HepG2 (cell line): Measurements from ENCODE around the gene DCDC2C.

Source experiments
- FOSL2 ChIP-seq: sonication (generic); formaldehyde crosslinking; IDR thresholded peaks from 2 replicates; pipeline ENCODE4 v1.4.0; 2020; ENCODE audit warnings: missing genetic modification reagents
- FOXK1 ChIP-seq: sonication (generic); formaldehyde crosslinking; IDR thresholded peaks from 2 replicates; pipeline ENCODE4 v1.4.0; 2020; ENCODE audit warnings: low read depth, missing genetic modification reagents, borderline replicate concordance
- GTF2F1 ChIP-seq: fragments of 150-350 bp; IDR thresholded peaks from 2 replicates; pipeline ENCODE4 v1.6.1; 2014; ENCODE audit warnings: low read length
- KDM1A ChIP-seq: IDR thresholded peaks from 2 replicates; pipeline ENCODE4 v1.6.1; 2016; ENCODE audit warnings: missing compliant biosample characterization
- NFKB2 ChIP-seq: sonication (generic); formaldehyde crosslinking; IDR thresholded peaks from 2 replicates; pipeline ENCODE4 v1.4.0; 2020; ENCODE audit warnings: missing genetic modification reagents, borderline replicate concordance
- NR3C1 ChIP-seq: sonication (generic); formaldehyde crosslinking; IDR thresholded peaks from 2 replicates; pipeline ENCODE4 v1.4.0; 2020; ENCODE audit warnings: missing genetic modification reagents
- POLR2A ChIP-seq, 2 experiments: IDR thresholded peaks; 2 replicates each; pipeline ENCODE4 v1.6.1; 2011; ENCODE audit warnings: low read depth in 2 of 2, low read length in 2 of 2, mild to moderate bottlenecking in 1 of 2, moderate library complexity in 1 of 2; ENCODE audit not compliant: insufficient read depth in 1 of 2
- RAD21 ChIP-seq: fragments of 450-650 bp; formaldehyde crosslinking; IDR thresholded peaks from 2 replicates; pipeline ENCODE4 v1.5.0; 2020; ENCODE audit warnings: mild to moderate bottlenecking
- ZBTB20 ChIP-seq: sonication (generic); formaldehyde crosslinking; IDR thresholded peaks from 2 replicates; pipeline ENCODE4 v1.8.1; 2023; ENCODE audit warnings: missing genetic modification reagents, low read depth, mild to moderate bottlenecking, borderline replicate concordance
- TF ChIP-seq, protein P1 (sequence below): sonication (generic); formaldehyde crosslinking; IDR thresholded peaks from 2 replicates; pipeline ENCODE4 v1.5.0; 2020; ENCODE audit warnings: mild to moderate bottlenecking, missing genetic modification reagents, moderate library complexity
- TF ChIP-seq, protein P2 (sequence below): sonication (generic); formaldehyde crosslinking; IDR thresholded peaks from 2 replicates; pipeline ENCODE4 v1.5.1; 2020; ENCODE audit warnings: missing genetic modification reagents, mild to moderate bottlenecking, borderline replicate concordance

- TF ChIP-seq, protein P1, sequence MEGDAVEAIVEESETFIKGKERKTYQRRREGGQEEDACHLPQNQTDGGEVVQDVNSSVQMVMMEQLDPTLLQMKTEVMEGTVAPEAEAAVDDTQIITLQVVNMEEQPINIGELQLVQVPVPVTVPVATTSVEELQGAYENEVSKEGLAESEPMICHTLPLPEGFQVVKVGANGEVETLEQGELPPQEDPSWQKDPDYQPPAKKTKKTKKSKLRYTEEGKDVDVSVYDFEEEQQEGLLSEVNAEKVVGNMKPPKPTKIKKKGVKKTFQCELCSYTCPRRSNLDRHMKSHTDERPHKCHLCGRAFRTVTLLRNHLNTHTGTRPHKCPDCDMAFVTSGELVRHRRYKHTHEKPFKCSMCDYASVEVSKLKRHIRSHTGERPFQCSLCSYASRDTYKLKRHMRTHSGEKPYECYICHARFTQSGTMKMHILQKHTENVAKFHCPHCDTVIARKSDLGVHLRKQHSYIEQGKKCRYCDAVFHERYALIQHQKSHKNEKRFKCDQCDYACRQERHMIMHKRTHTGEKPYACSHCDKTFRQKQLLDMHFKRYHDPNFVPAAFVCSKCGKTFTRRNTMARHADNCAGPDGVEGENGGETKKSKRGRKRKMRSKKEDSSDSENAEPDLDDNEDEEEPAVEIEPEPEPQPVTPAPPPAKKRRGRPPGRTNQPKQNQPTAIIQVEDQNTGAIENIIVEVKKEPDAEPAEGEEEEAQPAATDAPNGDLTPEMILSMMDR (CRISPR knock-in tag), result no peak
- no peak for TF ChIP-seq NFKB2 (CRISPR knock-in tag)
- no peak for TF ChIP-seq POLR2A (IDR thresholded peaks at IDR 0.05; ENCODE audit: insufficient read depth in 1 of 2, low read depth in 2 of 2, low read length in 2 of 2)
- no peak for TF ChIP-seq ZBTB20
- TF ChIP-seq RAD21, result no peak
- no peak for TF ChIP-seq FOXK1 (CRISPR knock-in tag)
- TF ChIP-seq GTF2F1, result no peak
- no peak for TF ChIP-seq FOSL2 (CRISPR knock-in tag)
- no peak for TF ChIP-seq NR3C1 (CRISPR knock-in tag)
- no peak for TF ChIP-seq KDM1A (CRISPR knock-in tag)
- TF ChIP-seq, protein P2, sequence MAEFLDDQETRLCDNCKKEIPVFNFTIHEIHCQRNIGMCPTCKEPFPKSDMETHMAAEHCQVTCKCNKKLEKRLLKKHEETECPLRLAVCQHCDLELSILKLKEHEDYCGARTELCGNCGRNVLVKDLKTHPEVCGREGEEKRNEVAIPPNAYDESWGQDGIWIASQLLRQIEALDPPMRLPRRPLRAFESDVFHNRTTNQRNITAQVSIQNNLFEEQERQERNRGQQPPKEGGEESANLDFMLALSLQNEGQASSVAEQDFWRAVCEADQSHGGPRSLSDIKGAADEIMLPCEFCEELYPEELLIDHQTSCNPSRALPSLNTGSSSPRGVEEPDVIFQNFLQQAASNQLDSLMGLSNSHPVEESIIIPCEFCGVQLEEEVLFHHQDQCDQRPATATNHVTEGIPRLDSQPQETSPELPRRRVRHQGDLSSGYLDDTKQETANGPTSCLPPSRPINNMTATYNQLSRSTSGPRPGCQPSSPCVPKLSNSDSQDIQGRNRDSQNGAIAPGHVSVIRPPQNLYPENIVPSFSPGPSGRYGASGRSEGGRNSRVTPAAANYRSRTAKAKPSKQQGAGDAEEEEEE (CRISPR knock-in tag), result no peak
Measured at GRCh38 chr2:3754795-3755194, 51.4 kb downstream of the DCDC2C start.
